Naive thymus-derived CD8-positive, alpha-beta T cell (primary cell): Measurements from ENCODE around the gene UGCG. TPM values are rescaled to one million over a fixed set of nuclear protein-coding genes. Genes with fewer than 3 reads are reported as not detected.

Experiments
- ATAC-seq, 2 donors: fragments of 150-1000 bp; cut with Tn5 transposase in 1 of 2; sonication (Bioruptor Pico), chemical (Tn5 transposase) in 1 of 2; 1 replicate in 1 of 2; 2 replicates in 1 of 2; pipeline ENCODE4 v1.10.0; 2021; ENCODE audit warnings: mild to moderate bottlenecking in 2 of 2, moderate library complexity in 2 of 2
- POLR2A ChIA-PET: fragments of 350-600 bp; sonication (Branson Sonifier 250); formaldehyde crosslinking; loops from one replicate; lab custom pipeline; 2021; ENCODE audit warnings: antibody characterized with exemption; lab: Charles Lee
- DNase-seq, 10 donors: peaks; one replicate each; pipeline versions ENCODE4 v3.0.0 to v3.0.0-alpha.2; 2020 to 2022
- H3K27ac Mint-ChIP-seq, 10 donors: one replicate each; pipeline ENCODE4 v1.8.0; 2020 to 2022; ENCODE audit warnings: mild to moderate bottlenecking in 10 of 10, mixed read lengths in 10 of 10, moderate library complexity in 4 of 10, inconsistent platforms in 1 of 10
- H3K27me3 Mint-ChIP-seq, 5 donors: one replicate each; pipeline ENCODE4 v1.8.0; 2021 to 2022; ENCODE audit warnings: mixed read lengths in 5 of 5
- H3K36me3 Mint-ChIP-seq, 3 donors: one replicate each; pipeline ENCODE4 v1.8.0; 2020 to 2022; ENCODE audit warnings: mixed read lengths in 3 of 3, mild to moderate bottlenecking in 2 of 3, inconsistent platforms in 1 of 3
- H3K4me1 Mint-ChIP-seq, 4 donors: one replicate each; pipeline ENCODE4 v1.8.0; 2021 to 2022; ENCODE audit warnings: mixed read lengths in 4 of 4
- H3K4me3 Mint-ChIP-seq, 10 donors: one replicate each; pipeline ENCODE4 v1.8.0; 2020 to 2022; ENCODE audit warnings: mild to moderate bottlenecking in 10 of 10, mixed read lengths in 10 of 10, moderate library complexity in 6 of 10, inconsistent platforms in 1 of 10
- H3K9me3 Mint-ChIP-seq, 9 donors: one replicate each; pipeline ENCODE4 v1.8.0; 2020 to 2022; ENCODE audit warnings: mixed read lengths in 9 of 9, mild to moderate bottlenecking in 3 of 9, inconsistent platforms in 1 of 9, moderate library complexity in 1 of 9
- microRNA-seq: library from miRNA; unstranded; fragments of <30 nt; microRNA quantifications from one replicate; pipeline ENCODE4 v1.2.0, GENCODE V29; 2022; ENCODE audit warnings: borderline microRNAs expressed
- polyA plus RNA-seq, 3 donors: library from polyadenylated mRNA; unstranded; fragments of 300-500 nt; fragmentation: Illumina TruSeq; gene quantifications; one replicate each; pipeline ENCODE4 v1.2.3, GENCODE V29; 2021
- total RNA-seq, 8 experiments: library from RNA in 2 of 8; stranded (reverse) in 2 of 8; gene quantifications; one replicate each; pipeline ENCODE4 v1.2.3 and lab custom pipeline; 2021 to 2026

The UGCG gene
- total and polyA plus RNA-seq, 5 experiments from 2014 or later, result 5.7 to 21.6 (median 7.8) TPM

- POLR2A ChIA-PET, result interaction anchor here (0.7 kb wide), 1 partner anchor 669 kb away, joined by 10 read pairs; no protein-coding TSS in a partner anchor
- no peaks in the 10 kb centered on the region for H3K36me3 Mint-ChIP-seq
These were observed 79.1 kb downstream of the UGCG start for GRCh38 chr9:111975709-111976108.

GRCh38 chr9:111978616-111979015 is 82.0 kb downstream of the UGCG start:
- peaks cover 10 to 33% (median 24%) of the 10 kb centered on the region in 4 donors for H3K4me1 Mint-ChIP-seq
- H3K27me3 Mint-ChIP-seq, result peaks cover 0 to 4% (median 0%) of the 10 kb centered on the region in 5 donors
- H3K36me3 Mint-ChIP-seq, result no peaks in the 10 kb centered on the region
- DNase-seq (no peak), ATAC-seq (no peak)
- H3K4me3 Mint-ChIP-seq, result no peak overlapping the region
- POLR2A ChIA-PET, result no interaction called here
- H3K9me3 Mint-ChIP-seq, result no peaks in the 10 kb centered on the region
- H3K27ac Mint-ChIP-seq, result no peak overlapping the region

More at GRCh38 chr9:111975709-111976108, 79.1 kb downstream of the UGCG start:
- Mint-ChIP-seq H3K9me3 (no peaks in the 10 kb centered on the region), H3K4me3 (no peak overlapping the region), H3K4me1 (peaks cover 5 to 18% (median 11%) of the 10 kb centered on the region in 4 donors), H3K27me3 (peaks cover 0 to 4% (median 0%) of the 10 kb centered on the region in 5 donors), H3K27ac (no peak overlapping the region)
- DNase-seq (peak in 3 of 10 donors; percentile 14 to 19 (median 17)), ATAC-seq (peak in 1 of 2 donors; percentile 61)

- no peak for ATAC-seq
These were observed 82.9 kb downstream of the UGCG start for GRCh38 chr9:111979561-111979960.

GRCh38 chr9:111980398-111980797 is 83.8 kb downstream of the UGCG start:
- peaks cover 0 to 4% (median 0%) of the 10 kb centered on the region in 5 donors for H3K27me3 Mint-ChIP-seq
- no peaks in the 10 kb centered on the region for H3K9me3 Mint-ChIP-seq
- peak overlapping the region in 1 of 10 donors; percentile 2 for H3K27ac Mint-ChIP-seq
- H3K4me1 Mint-ChIP-seq, result peaks cover 18 to 46% (median 37%) of the 10 kb centered on the region in 4 donors
- H3K36me3 Mint-ChIP-seq, result no peaks in the 10 kb centered on the region
- no peak for ATAC-seq
- DNase-seq, result no peak
- POLR2A ChIA-PET, result no interaction called here
- no peak overlapping the region for H3K4me3 Mint-ChIP-seq

More at GRCh38 chr9:111979561-111979960, 82.9 kb downstream of the UGCG start:
- Mint-ChIP-seq H3K27me3 (peaks cover 0 to 4% (median 0%) of the 10 kb centered on the region in 5 donors), H3K4me1 (peaks cover 13 to 39% (median 31%) of the 10 kb centered on the region in 4 donors), H3K9me3 (no peaks in the 10 kb centered on the region), H3K36me3 (no peaks in the 10 kb centered on the region), H3K4me3 (no peak overlapping the region), H3K27ac (peak overlapping the region in 2 of 10 donors; percentile 0 to 77)
- DNase-seq, result no peak
- POLR2A ChIA-PET, result no interaction called here

- Mint-ChIP-seq H3K4me3 (no peak overlapping the region), H3K27ac (peak overlapping the region in 4 of 10 donors; percentile 16 to 66 (median 26)), H3K4me1 (peaks cover 18 to 52% (median 45%) of the 10 kb centered on the region in 4 donors), H3K36me3 (no peaks in the 10 kb centered on the region), H3K9me3 (no peaks in the 10 kb centered on the region), H3K27me3 (peaks cover 0 to 4% (median 0%) of the 10 kb centered on the region in 5 donors)
- POLR2A ChIA-PET, result no interaction called here
- DNase-seq (peak in 1 of 10 donors; percentile 3), ATAC-seq (no peak)
These were observed 86.9 kb downstream of the UGCG start for GRCh38 chr9:111983484-111983908.

GRCh38 chr9:111984086-111984802 is 87.6 kb downstream of the UGCG start:
- H3K27ac Mint-ChIP-seq, result peak overlapping the region in 1 of 10 donors; percentile 25
- ATAC-seq, result no peak
- no peak for DNase-seq
- no peak overlapping the region for H3K4me3 Mint-ChIP-seq
- H3K27me3 Mint-ChIP-seq, result peaks cover 0 to 4% (median 0%) of the 10 kb centered on the region in 5 donors
- peaks cover 18 to 52% (median 45%) of the 10 kb centered on the region in 4 donors for H3K4me1 Mint-ChIP-seq
- POLR2A ChIA-PET, result no interaction called here
- H3K36me3 Mint-ChIP-seq, result no peaks in the 10 kb centered on the region
- no peaks in the 10 kb centered on the region for H3K9me3 Mint-ChIP-seq

Small RNA genes lying within 50 kb of the gene (microRNA-seq; reads per million reads assigned to microRNA genes)
- not detected for gene MIR4668

Other genes with a start within 250 kb of the UGCG start
- 10 to 100 TPM; 10.8 to 12.7 TPM for gene GNG10, start 235.2 kb upstream of the UGCG start, total RNA-seq
- 10 to 100 TPM; 20.9 to 26.4 (median 22.7) TPM for gene GNG10, start 235.2 kb upstream of the UGCG start, polyA plus RNA-seq
- not detected for gene SHOC1, start 101.9 kb upstream of the UGCG start, total RNA-seq
- not detected for gene SHOC1, start 101.9 kb upstream of the UGCG start, polyA plus RNA-seq